Measurements from ENCODE around the gene HAL. TPM values are rescaled to one million over a fixed set of nuclear protein-coding genes. Genes with fewer than 3 reads are reported as not detected.

The HAL gene
- total and polyA plus RNA-seq, 12 donors: 0.13 to 0.40 (median 0.20) TPM; not detected in 4

- TF ChIP-seq POLR2A (IDR thresholded peaks at IDR 0.05) (no peak), CTCF (IDR thresholded peaks at IDR 0.05) (no peak)
- no peak overlapping the region for H3K27ac ChIP-seq
- WGBS, 4 donors: 86 to 92% (median 90%) methylated on average over 8 of the region's 8 CpGs
- no peaks in the 10 kb centered on the region for H3K36me3 ChIP-seq (replicated peaks in 1 of 2)
- peaks cover 21 to 25% of the 10 kb centered on the region in 2 donors for H3K4me1 ChIP-seq (replicated peaks in 1 of 2)
- intact Hi-C loops (cut with DNase I): no loop called here
- no peak overlapping the region for H3K4me3 ChIP-seq
- no peak for DNase-seq
- H3K27me3 ChIP-seq: no peaks in the 10 kb centered on the region
- no peaks in the 10 kb centered on the region for H3K9me3 ChIP-seq (replicated peaks in 1 of 3)
These were observed 40.8 kb upstream of the HAL start for GRCh38 chr12:96036765-96037455.

- Histone ChIP-seq H3K36me3 (replicated peaks in 1 of 2) (no peaks in the 10 kb centered on the region), H3K27ac (peak within 1 kb of the TSS; percentile 54 to 87 (median 75)), H3K4me3 (peak within 1 kb of the TSS; percentile 75 to 92 (median 84)), H3K27me3 (no peaks in the 10 kb centered on the region), H3K4me1 (replicated peaks in 1 of 2) (peaks cover 21 to 32% of the 10 kb centered on the region in 2 donors), H3K9me3 (replicated peaks in 1 of 3) (no peaks in the 10 kb centered on the region)
- TF ChIP-seq CTCF (IDR thresholded peaks at IDR 0.05) (no peak), POLR2A (IDR thresholded peaks at IDR 0.05) (peak; percentile 89 to 95)
- DNase-seq: peak; percentile 97 to 99 (median 99)
- intact Hi-C loops (cut with DNase I): no loop called here
- 0% methylated on average over 41 to 55 of the region's 55 CpGs for WGBS, 4 donors
These were observed 39.4 kb upstream of the HAL start, which contains the start of gene LTA4H for GRCh38 chr12:96035283-96036236. LTA4H (minus strand) TSS chr12:96035587; CDS start chr12:96035519, 68 bp downstream.

- Histone ChIP-seq H3K9me3 (replicated peaks in 1 of 3) (no peaks in the 10 kb centered on the region), H3K36me3 (replicated peaks in 1 of 2) (no peaks in the 10 kb centered on the region), H3K4me1 (replicated peaks in 1 of 2) (peaks cover 15 to 40% of the 10 kb centered on the region in 2 donors), H3K4me3 (peak overlapping the region; percentile 75 to 92 (median 84)), H3K27me3 (no peaks in the 10 kb centered on the region), H3K27ac (peak overlapping the region; percentile 54 to 87 (median 75))
- no peak for TF ChIP-seq CTCF (IDR thresholded peaks at IDR 0.05)
- no peak for TF ChIP-seq POLR2A (IDR thresholded peaks at IDR 0.05)
- intact Hi-C loops (cut with DNase I): no loop called here
- DNase-seq: peak in 5 of 7 donors; percentile 35 to 67 (median 45)
- WGBS, 4 donors: 1 to 3% (median 1%) methylated on average over 20 to 25 of the region's 25 CpGs
These were observed 38.6 kb upstream of the HAL start for GRCh38 chr12:96034621-96035282.
